Left lung (tissue), 10 donors: ENCODE data around the gene RNF113B. TPM values are rescaled to one million over a fixed set of nuclear protein-coding genes. Genes with fewer than 3 reads are reported as not detected.

Experiments
- ATAC-seq: fragments of 200-7000 bp; cut with Tn5 transposase; one replicate; pipeline ENCODE4 v1.9.1; 2020; ENCODE audit warnings: moderate library complexity
- DNase-seq, 4 donors: peaks; one replicate each; pipeline ENCODE4 v3.0.0-alpha.2; 2013 to 2020
- H3K27ac ChIP-seq, 2 donors: fragments of 200-600 bp; sonication (generic) in 1 of 2; one replicate each; pipeline versions ENCODE4 v1.5.0 to v1.8.0; 2020 to 2021
- H3K27me3 ChIP-seq, 2 donors: fragments of 200-600 bp; sonication (generic) in 1 of 2; one replicate each; pipeline versions ENCODE4 v1.5.0 to v1.8.0; 2020 to 2021
- H3K36me3 ChIP-seq, 2 donors: fragments of 200-600 bp; sonication (generic) in 1 of 2; one replicate each; pipeline versions ENCODE4 v1.5.0 to v1.8.0; 2020 to 2021
- H3K4me1 ChIP-seq, 2 donors: fragments of 200-600 bp; one replicate each; pipeline ENCODE4 v1.8.0; 2021
- H3K4me3 ChIP-seq, 2 donors: fragments of 200-600 bp; sonication (generic) in 1 of 2; one replicate each; pipeline versions ENCODE4 v1.5.0 to v1.8.0; 2020 to 2021; ENCODE audit warnings: mild to moderate bottlenecking in 1 of 2
- H3K9me3 ChIP-seq, 2 donors: fragments of 200-600 bp; sonication (generic) in 1 of 2; one replicate each; pipeline versions ENCODE4 v1.5.0 to v1.8.0; 2020 to 2021
- CTCF ChIP-seq, 2 donors: fragments of 200-600 bp; sonication (generic) in 1 of 2; IDR thresholded peaks; one replicate each; pipeline versions ENCODE4 v1.5.0 to v1.8.0; 2021; ENCODE audit warnings: antibody characterized with exemption in 2 of 2
- intact Hi-C, 2 donors: fragments of 100-400 bp; cut with DNase I; formaldehyde crosslinking; loops; one replicate each; pipeline versions ENCODE4 v1.11.2 to v1.14.2; 2022
- polyA plus RNA-seq, 6 donors: library from polyadenylated mRNA; unstranded; fragments of 120-200 nt; gene quantifications; one replicate each; pipeline ENCODE4 v1.2.1, GENCODE V29; 2013; ENCODE audit not compliant: insufficient read length in 6 of 6
- total RNA-seq, 2 donors: library from RNA; stranded (reverse); fragmentation: NEBNext Ultra II Directional; extraction: Animal tissue kit (Norgen Biotek cat#: 25700); gene quantifications; one replicate each; pipeline ENCODE4 v1.2.1, GENCODE V29; 2021
- donor health status: DM: no; HTN: yes; CAD: no.
- donor health status: DM: no; HTN: no; CAD: no.

RNF113B gene
- total and polyA plus RNA-seq, 8 donors, result 0.18 TPM; not detected in 7

GRCh38 chr13:98223741-98224140, 46.7 kb upstream of the RNF113B start:
- ATAC-seq (no peak), DNase-seq (no peak)
- intact Hi-C loops, result no loop called here
- no peaks in the 10 kb centered on the region for H3K36me3 ChIP-seq
- H3K27ac ChIP-seq, result no peak overlapping the region
- no peak for TF ChIP-seq CTCF (IDR thresholded peaks at IDR 0.05)
- no peaks in the 10 kb centered on the region for H3K27me3 ChIP-seq
- no peak overlapping the region for H3K4me3 ChIP-seq
- peaks cover 6 to 16% of the 10 kb centered on the region in 2 donors for H3K4me1 ChIP-seq
- no peaks in the 10 kb centered on the region for H3K9me3 ChIP-seq

GRCh38 chr13:98222816-98223215, 45.7 kb upstream of the RNF113B start:
- Histone ChIP-seq H3K36me3 (no peaks in the 10 kb centered on the region), H3K9me3 (no peaks in the 10 kb centered on the region), H3K4me3 (no peak overlapping the region), H3K27me3 (no peaks in the 10 kb centered on the region), H3K4me1 (peaks cover 6 to 16% of the 10 kb centered on the region in 2 donors), H3K27ac (no peak overlapping the region)
- no peak for ATAC-seq
- TF ChIP-seq CTCF (IDR thresholded peaks at IDR 0.05), result no peak
- no peak for DNase-seq
- intact Hi-C loops, result no loop called here

GRCh38 chr13:98222081-98222554, 45.0 kb upstream of the RNF113B start:
- peak; percentile 7 for ATAC-seq
- no peak for TF ChIP-seq CTCF (IDR thresholded peaks at IDR 0.05)
- intact Hi-C loops, result no loop called here

GRCh38 chr13:98221234-98221633, 44.2 kb upstream of the RNF113B start:
- ATAC-seq, result no peak
- intact Hi-C loops, result no loop called here
- no peaks in the 10 kb centered on the region for H3K9me3 ChIP-seq
- no peaks in the 10 kb centered on the region for H3K36me3 ChIP-seq
- H3K27me3 ChIP-seq, result no peaks in the 10 kb centered on the region
- no peak for TF ChIP-seq CTCF (IDR thresholded peaks at IDR 0.05)
- no peak for DNase-seq
- H3K4me3 ChIP-seq, result no peak overlapping the region
- H3K27ac ChIP-seq, result peak overlapping the region in 1 of 2 donors; percentile 28
- peaks cover 17 to 28% of the 10 kb centered on the region in 2 donors for H3K4me1 ChIP-seq

More at GRCh38 chr13:98222081-98222554, 45.0 kb upstream of the RNF113B start:
- Histone ChIP-seq H3K9me3 (no peaks in the 10 kb centered on the region), H3K27me3 (no peaks in the 10 kb centered on the region), H3K4me3 (no peak overlapping the region), H3K36me3 (no peaks in the 10 kb centered on the region), H3K27ac (peak overlapping the region in 1 of 2 donors; percentile 28), H3K4me1 (peaks cover 9 to 20% of the 10 kb centered on the region in 2 donors)
- DNase-seq, result no peak

- Histone ChIP-seq H3K27ac (no peak overlapping the region), H3K27me3 (no peaks in the 10 kb centered on the region), H3K4me3 (no peak overlapping the region), H3K9me3 (no peaks in the 10 kb centered on the region), H3K36me3 (no peaks in the 10 kb centered on the region), H3K4me1 (peaks cover 26 to 37% of the 10 kb centered on the region in 2 donors)
- intact Hi-C loops, result no loop called here
- peak in 1 of 4 donors; percentile 60 for DNase-seq
- ATAC-seq, result no peak
- no peak for TF ChIP-seq CTCF (IDR thresholded peaks at IDR 0.05)
Measured at GRCh38 chr13:98220271-98220791, 43.3 kb upstream of the RNF113B start.
